Ascending aorta (tissue), 2 donors: Measurements from ENCODE around the gene SHANK3. TPM values are rescaled to one million over a fixed set of nuclear protein-coding genes. Genes with fewer than 3 reads are reported as not detected.

Experiments
- DNase-seq, 2 donors: peaks; one replicate each; pipeline ENCODE4 v3.0.0-alpha.2; 2019; ENCODE audit warnings: low spot score in 2 of 2
- H3K27ac ChIP-seq, 2 donors: fragments of 200-600 bp; sonication (generic); one replicate each; pipeline ENCODE4 v1.5.1; 2016 to 2017; ENCODE audit warnings: mild to moderate bottlenecking in 1 of 2
- H3K27me3 ChIP-seq: fragments of 200-600 bp; sonication (generic); one replicate; pipeline ENCODE4 v1.5.1; 2017
- H3K36me3 ChIP-seq, 2 donors: fragments of 200-600 bp; sonication (generic); one replicate each; pipeline ENCODE4 v1.5.1; 2016
- H3K4me1 ChIP-seq, 2 donors: fragments of 200-600 bp; sonication (generic); one replicate each; pipeline ENCODE4 v1.5.1; 2016 to 2017; ENCODE audit warnings: mild to moderate bottlenecking in 1 of 2
- H3K4me3 ChIP-seq, 2 donors: fragments of 200-600 bp; sonication (generic); one replicate each; pipeline ENCODE4 v1.5.1; 2016 to 2017; ENCODE audit warnings: mild to moderate bottlenecking in 1 of 2
- H3K9me3 ChIP-seq, 2 donors: fragments of 200-600 bp; sonication (generic); one replicate each; pipeline ENCODE4 v1.5.1; 2016
- CTCF ChIP-seq, 3 experiments: fragments of 200-600 bp in 2 of 3; fragments of 450-650 bp in 1 of 3; sonication (generic) in 2 of 3; IDR thresholded peaks; one replicate each; pipeline ENCODE4 v1.5.1; 2016 to 2019; ENCODE audit warnings: antibody characterized with exemption in 3 of 3, mild to moderate bottlenecking in 1 of 3, moderate library complexity in 1 of 3
- intact Hi-C: fragments of 100-400 bp; cut with DNase I; formaldehyde crosslinking; loops from one replicate; pipeline ENCODE4 v1.15.1; 2023
- total RNA-seq: library from RNA; depleted of rRNA; stranded (reverse); fragments of >200 nt; gene quantifications from one replicate; pipeline ENCODE4 v1.1.0, GENCODE V29; 2016

Gene SHANK3
- total RNA-seq, 1 donor from 2014 or later = 128 TPM

GRCh38 chr22:50710221-50710620, 37.6 kb downstream of the SHANK3 start:
- no peak for DNase-seq
- no peaks in the 10 kb centered on the region for H3K9me3 ChIP-seq
- H3K4me3 ChIP-seq = no peak overlapping the region
- no peaks in the 10 kb centered on the region for H3K27me3 ChIP-seq
- intact Hi-C loops = no loop called here
- TF ChIP-seq CTCF (IDR thresholded peaks at IDR 0.05) = no peak
- H3K27ac ChIP-seq = no peak overlapping the region
- H3K36me3 ChIP-seq = no peaks in the 10 kb centered on the region
- no peaks in the 10 kb centered on the region for H3K4me1 ChIP-seq

- H3K27ac ChIP-seq = no peak overlapping the region
- DNase-seq = no peak
- H3K4me1 ChIP-seq = no peaks in the 10 kb centered on the region
- H3K36me3 ChIP-seq = no peaks in the 10 kb centered on the region
- H3K27me3 ChIP-seq = no peaks in the 10 kb centered on the region
- intact Hi-C loops = no loop called here
- no peak overlapping the region for H3K4me3 ChIP-seq
- TF ChIP-seq CTCF (IDR thresholded peaks at IDR 0.05) = no peak
- no peaks in the 10 kb centered on the region for H3K9me3 ChIP-seq
Observed at GRCh38 chr22:50710886-50711285, 38.3 kb downstream of the SHANK3 start.

DNA sequence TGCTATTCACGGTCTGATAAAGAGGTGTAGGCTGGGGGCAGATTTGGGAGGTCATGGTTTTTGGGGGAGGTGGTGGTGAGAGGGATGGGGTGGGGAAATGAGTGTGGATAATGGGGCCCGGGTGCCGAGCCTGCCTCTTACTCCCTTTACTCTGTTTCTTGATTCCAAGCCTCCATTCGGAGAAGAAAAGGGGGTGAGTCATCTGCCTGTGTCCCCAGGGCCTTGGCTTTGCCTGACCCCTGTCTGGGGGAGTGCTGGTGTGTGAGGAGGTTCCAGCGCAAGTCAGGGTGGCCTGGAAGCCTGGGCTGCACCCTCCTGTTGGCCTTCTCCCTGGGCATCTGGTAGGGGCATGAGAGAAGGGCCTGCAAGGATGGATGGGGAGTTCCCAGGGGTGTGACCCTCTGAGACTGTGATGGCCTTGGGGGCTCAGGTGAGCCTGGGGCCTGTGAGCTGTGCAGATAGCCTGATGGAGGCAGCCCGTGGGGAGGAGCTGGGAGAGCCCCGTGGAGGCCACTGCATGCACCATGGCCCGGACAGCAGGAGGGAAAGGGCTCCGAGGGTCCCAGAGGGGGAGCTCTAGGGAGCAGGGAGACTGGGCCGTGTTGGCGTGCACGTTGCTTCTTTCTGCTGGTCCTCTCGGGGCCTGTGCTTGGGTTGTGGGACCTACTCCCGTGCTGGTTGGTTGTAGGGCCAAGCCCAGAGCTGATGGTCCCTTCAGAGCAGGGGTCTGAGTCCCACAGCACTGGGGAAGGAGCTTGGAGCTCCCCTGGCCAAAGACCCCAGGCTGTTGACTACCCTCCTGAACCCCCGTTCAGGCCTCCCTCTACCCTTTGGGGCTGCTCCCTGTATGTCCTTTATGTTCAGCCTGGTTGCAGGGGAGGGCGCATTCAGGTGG, 39.1 kb downstream of the SHANK3 start:
- Histone ChIP-seq H3K27me3 (no peaks in the 10 kb centered on the region), H3K9me3 (no peaks in the 10 kb centered on the region), H3K4me1 (no peaks in the 10 kb centered on the region), H3K27ac (no peak overlapping the region), H3K4me3 (no peak overlapping the region), H3K36me3 (no peaks in the 10 kb centered on the region)
- intact Hi-C loops = no loop called here
- no peak for TF ChIP-seq CTCF (IDR thresholded peaks at IDR 0.05)
- no peak for DNase-seq

GRCh38 chr22:50712341-50713007, 39.9 kb downstream of the SHANK3 start:
- Histone ChIP-seq H3K27ac (no peak overlapping the region), H3K4me3 (no peak overlapping the region), H3K36me3 (no peaks in the 10 kb centered on the region), H3K4me1 (no peaks in the 10 kb centered on the region), H3K27me3 (no peaks in the 10 kb centered on the region), H3K9me3 (no peaks in the 10 kb centered on the region)
- intact Hi-C loops = no loop called here
- no peak for TF ChIP-seq CTCF (IDR thresholded peaks at IDR 0.05)
- DNase-seq = no peak

DNA sequence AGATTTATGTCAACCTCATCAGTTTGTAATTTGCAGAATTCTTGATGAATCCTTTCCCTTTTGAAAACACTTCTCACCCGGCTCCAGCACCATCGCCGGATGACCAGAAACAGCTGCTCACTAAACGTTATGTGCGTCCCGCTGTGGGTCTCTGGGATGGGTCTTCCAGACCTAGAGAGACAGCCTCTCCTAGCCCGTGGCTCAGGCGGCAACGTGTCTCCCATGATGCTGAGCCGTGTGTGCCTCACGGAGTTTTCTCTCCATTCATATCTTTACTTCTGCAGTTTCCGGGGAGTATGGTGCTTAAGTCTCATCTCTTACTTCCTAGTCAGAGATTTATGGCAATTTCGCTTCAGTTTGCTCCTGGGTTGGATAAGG, 40.4 kb downstream of the SHANK3 start:
- no peaks in the 10 kb centered on the region for H3K4me1 ChIP-seq
- DNase-seq = no peak

More for the DNA sequence above, 40.4 kb downstream of the SHANK3 start:
- no peak overlapping the region for H3K4me3 ChIP-seq
- H3K9me3 ChIP-seq = no peaks in the 10 kb centered on the region
- intact Hi-C loops = no loop called here
- H3K36me3 ChIP-seq = no peaks in the 10 kb centered on the region
- no peak overlapping the region for H3K27ac ChIP-seq
- no peaks in the 10 kb centered on the region for H3K27me3 ChIP-seq
- no peak for TF ChIP-seq CTCF (IDR thresholded peaks at IDR 0.05)
